Fibroblast of lung (primary cell): ENCODE data around the gene FBXL2. TPM values are rescaled to one million over a fixed set of nuclear protein-coding genes. Genes with fewer than 3 reads are reported as not detected.
"Not testable (repeated sequence)": the region's sequence is repeated elsewhere in the genome, so short reads cannot be mapped to it uniquely, and the experiment has no call there.

ENCODE experiments used
- DNase-seq, 2 donors: peaks; one replicate each; pipeline versions ENCODE4 v3.0.0 to v3.0.0-alpha.2; 2010; ENCODE audit warnings: low read depth in 2 of 2
- H2AFZ ChIP-seq: 2 replicates; pipeline ENCODE4 v1.5.1; 2012; ENCODE audit warnings: low read length, control low read depth, inconsistent platforms
- H3K27ac ChIP-seq: 2 replicates; pipeline ENCODE4 v1.5.1; 2011; ENCODE audit warnings: low read length, control low read depth; ENCODE audit not compliant: insufficient read depth
- H3K27me3 ChIP-seq: 2 replicates; pipeline ENCODE4 v1.5.1; 2011; ENCODE audit warnings: mild to moderate bottlenecking, low read length; ENCODE audit not compliant: control insufficient read depth, insufficient read depth
- H3K36me3 ChIP-seq: 2 replicates; pipeline ENCODE4 v1.5.1; 2011; ENCODE audit warnings: low read length; ENCODE audit not compliant: control insufficient read depth, insufficient read depth
- H3K4me1 ChIP-seq: 2 replicates; pipeline ENCODE4 v1.5.1; 2011; ENCODE audit warnings: low read length; ENCODE audit not compliant: control insufficient read depth, insufficient read depth; ENCODE audit errors: extremely low read depth
- H3K4me2 ChIP-seq: 2 replicates; pipeline ENCODE4 v1.5.1; 2011; ENCODE audit warnings: low read length, control low read depth; ENCODE audit not compliant: insufficient read depth; ENCODE audit errors: extremely low read depth
- H3K4me3 ChIP-seq, 4 experiments: fragments of 200-600 bp in 1 of 4; sonication (generic) in 1 of 4; replicated peaks in 1 of 4; 2 replicates each; pipeline ENCODE4 v1.5.1; 2011 to 2016; ENCODE audit warnings: low read length in 4 of 4, low read depth in 3 of 4, mild to moderate bottlenecking in 3 of 4, control low read depth in 2 of 4, inconsistent platforms in 1 of 4, mixed read lengths in 1 of 4; ENCODE audit not compliant: insufficient read depth in 1 of 4; ENCODE audit errors: control extremely low read depth in 1 of 4
- H3K79me2 ChIP-seq: 2 replicates; pipeline ENCODE4 v1.5.1; 2012; ENCODE audit warnings: mild to moderate bottlenecking, low read length, inconsistent platforms; ENCODE audit not compliant: control insufficient read depth, insufficient read depth
- H3K9ac ChIP-seq: 2 replicates; pipeline ENCODE4 v1.5.1; 2011; ENCODE audit warnings: mild to moderate bottlenecking, low read length, control low read depth; ENCODE audit not compliant: insufficient read depth
- H3K9me3 ChIP-seq: 2 replicates; pipeline ENCODE4 v1.5.1; 2012; ENCODE audit warnings: low read depth, low read length; ENCODE audit not compliant: control insufficient read depth, insufficient read depth
- H4K20me1 ChIP-seq: 2 replicates; pipeline ENCODE4 v1.5.1; 2011; ENCODE audit warnings: low read length; ENCODE audit not compliant: control insufficient read depth, insufficient read depth; ENCODE audit errors: extremely low read depth
- CTCF ChIP-seq, 2 donors: IDR thresholded peaks in 1 of 2; conservative IDR thresholded peaks in 1 of 2; 1 replicate in 1 of 2; 2 replicates in 1 of 2; pipeline ENCODE4 v1.5.1; 2011 to 2012; ENCODE audit warnings: low read length in 2 of 2, control low read depth in 1 of 2, inconsistent platforms in 1 of 2, low read depth in 1 of 2, mild to moderate bottlenecking in 1 of 2
- EZH2 ChIP-seq: IDR thresholded peaks from 2 replicates; pipeline ENCODE4 v1.5.1; 2012; ENCODE audit warnings: low read length, control low read depth, mild to moderate bottlenecking; ENCODE audit errors: missing control alignments
- polyA plus RNA-seq, 2 donors: library from polyadenylated mRNA; depleted of rRNA in 1 of 2; stranded (reverse) in 1 of 2; unstranded in 1 of 2; fragments of >200 nt; gene quantifications; 2 replicates each; pipeline ENCODE4 v1.2.1, GENCODE V29; 2011 to 2012; ENCODE audit warnings: missing spikeins in 1 of 2
- total RNA-seq: library from RNA; depleted of rRNA; stranded (reverse); fragments of >200 nt; gene quantifications from 2 replicates; pipeline ENCODE4 v1.2.1, GENCODE V29; 2014

FBXL2 gene
- total and polyA plus RNA-seq, 2 donors (not counting 1 experiment from before 2014, with no cell fraction given): 16.2 to 26.5 TPM

GRCh38 chr3:33334364-33334763, 57.1 kb downstream of the FBXL2 start:
- no peaks in the 10 kb centered on the region for H3K27me3 ChIP-seq
- H3K9me3 ChIP-seq: no peaks in the 10 kb centered on the region
- no peak overlapping the region for H3K4me3 ChIP-seq
- H2AFZ ChIP-seq: no peak overlapping the region
- H3K27ac ChIP-seq: no peak overlapping the region
- no peak for DNase-seq
- no peak overlapping the region for H3K9ac ChIP-seq
- H3K79me2 ChIP-seq: no peaks in the 10 kb centered on the region
- H3K36me3 ChIP-seq: no peaks in the 10 kb centered on the region
- H3K4me2 ChIP-seq: no peak overlapping the region
- H4K20me1 ChIP-seq: peaks cover 1% of the 10 kb centered on the region
- H3K4me1 ChIP-seq: no peaks in the 10 kb centered on the region
- TF ChIP-seq CTCF (conservative IDR thresholded peaks at IDR 0.05 in 1 of 2, IDR thresholded peaks at IDR 0.05 in 1 of 2; ENCODE audit: low read depth in 1 of 2, low read length in 2 of 2): no peak
- TF ChIP-seq EZH2: no peak

GRCh38 chr3:33338936-33339465, 61.8 kb downstream of the FBXL2 start:
- DNase-seq: peak in 1 of 2 donors; percentile 42
- not testable (repeated sequence) for H3K79me2 ChIP-seq, H3K36me3 ChIP-seq, H4K20me1 ChIP-seq, H3K9me3 ChIP-seq, H3K9ac ChIP-seq, H3K4me3 ChIP-seq, H2AFZ ChIP-seq, H3K27ac ChIP-seq, H3K4me1 ChIP-seq, H3K4me2 ChIP-seq, H3K27me3 ChIP-seq

- TF ChIP-seq EZH2: no peak
- Histone ChIP-seq H3K4me2 (no peak overlapping the region), H2AFZ (no peak overlapping the region), H3K4me3 (no peak overlapping the region), H3K9ac (no peak overlapping the region), H4K20me1 (no peaks in the 10 kb centered on the region), H3K27me3 (no peaks in the 10 kb centered on the region), H3K79me2 (no peaks in the 10 kb centered on the region), H3K36me3 (no peaks in the 10 kb centered on the region), H3K9me3 (no peaks in the 10 kb centered on the region), H3K4me1 (no peaks in the 10 kb centered on the region), H3K27ac (no peak overlapping the region)
- DNase-seq: no peak
Measured at GRCh38 chr3:33339758-33340157, 62.5 kb downstream of the FBXL2 start.

- Histone ChIP-seq H3K27me3 (no peaks in the 10 kb centered on the region), H3K4me2 (peak overlapping the region; percentile 9), H3K9me3 (no peaks in the 10 kb centered on the region), H3K9ac (no peak overlapping the region), H4K20me1 (no peaks in the 10 kb centered on the region), H3K4me3 (peak overlapping the region in 1 of 4 experiments; percentile 19), H3K4me1 (peaks cover 2% of the 10 kb centered on the region), H2AFZ (no peak overlapping the region), H3K27ac (no peak overlapping the region), H3K79me2 (no peaks in the 10 kb centered on the region), H3K36me3 (no peaks in the 10 kb centered on the region)
- DNase-seq: peak; percentile 77 to 78
- no peak for TF ChIP-seq CTCF (conservative IDR thresholded peaks at IDR 0.05 in 1 of 2, IDR thresholded peaks at IDR 0.05 in 1 of 2; ENCODE audit: low read depth in 1 of 2, low read length in 2 of 2)
- no peak for TF ChIP-seq EZH2
Measured at GRCh38 chr3:33355611-33356010, 78.4 kb downstream of the FBXL2 start.
